CD14-positive monocyte (primary cell): ENCODE measurements around the gene DRAM1. TPM values are rescaled to one million over a fixed set of nuclear protein-coding genes. Genes with fewer than 3 reads are reported as not detected.

Source experiments
- DNase-seq, 3 donors: peaks; one replicate each; pipeline ENCODE4 v3.0.0-alpha.2; 2011 to 2022
- H2AFZ ChIP-seq: 2 replicates; pipeline ENCODE4 v1.6.0; 2012; ENCODE audit warnings: mild to moderate bottlenecking, low read depth, low read length, inconsistent platforms; ENCODE audit not compliant: insufficient read depth, poor library complexity, severe bottlenecking
- H3K27ac ChIP-seq, 2 donors: 1 replicate in 1 of 2; 2 replicates in 1 of 2; pipeline ENCODE4 v1.5.1; 2012 to 2013; ENCODE audit warnings: low read length in 2 of 2, control low read depth in 1 of 2, inconsistent platforms in 1 of 2, low read depth in 1 of 2, mild to moderate bottlenecking in 1 of 2
- H3K27me3 ChIP-seq, 2 donors: one replicate each; pipeline versions ENCODE4 v1.6.0 to v1.6.1; 2011 to 2013; ENCODE audit warnings: low read length in 2 of 2; ENCODE audit not compliant: control insufficient read depth in 2 of 2, insufficient read depth in 2 of 2
- H3K36me3 ChIP-seq, 2 donors: replicated peaks in 1 of 2; 1 replicate in 1 of 2; 2 replicates in 1 of 2; pipeline versions ENCODE4 v1.5.1 to v1.6.1; 2012 to 2013; ENCODE audit warnings: low read length in 2 of 2, control low read depth in 1 of 2, inconsistent platforms in 1 of 2, mild to moderate bottlenecking in 1 of 2; ENCODE audit not compliant: insufficient read depth in 2 of 2, control insufficient read depth in 1 of 2
- H3K4me1 ChIP-seq, 2 donors: 1 replicate in 1 of 2; 2 replicates in 1 of 2; pipeline versions ENCODE4 v1.5.1 to v1.6.1; 2012 to 2013; ENCODE audit warnings: low read length in 2 of 2, control low read depth in 1 of 2, inconsistent platforms in 1 of 2, mild to moderate bottlenecking in 1 of 2, moderate library complexity in 1 of 2; ENCODE audit not compliant: insufficient read depth in 2 of 2, control insufficient read depth in 1 of 2
- H3K4me2 ChIP-seq: replicated peaks from 2 replicates; pipeline ENCODE3; 2012; ENCODE audit warnings: low read length, moderate library complexity, mild to moderate bottlenecking; ENCODE audit not compliant: poor library complexity, severe bottlenecking; ENCODE audit errors: extremely low read depth
- H3K4me3 ChIP-seq, 3 experiments: fragments of 200-600 bp in 1 of 3; sonication (generic) in 1 of 3; replicated peaks in 1 of 3; 1 replicate in 2 of 3; 2 replicates in 1 of 3; pipeline ENCODE4 v1.5.1; 2011 to 2013; ENCODE audit warnings: low read length in 3 of 3, mild to moderate bottlenecking in 3 of 3, control low read depth in 2 of 3, low read depth in 2 of 3, inconsistent platforms in 1 of 3, moderate library complexity in 1 of 3
- H3K79me2 ChIP-seq: 2 replicates; pipeline ENCODE4 v1.6.0; 2012; ENCODE audit warnings: mild to moderate bottlenecking, control low read depth, inconsistent platforms, low read length, moderate library complexity; ENCODE audit not compliant: insufficient read depth
- H3K9ac ChIP-seq: 2 replicates; pipeline ENCODE4 v1.6.0; 2017; ENCODE audit warnings: low read length, mild to moderate bottlenecking; ENCODE audit not compliant: insufficient read depth, poor library complexity, severe bottlenecking
- H3K9me3 ChIP-seq, 2 donors: replicated peaks in 1 of 2; 1 replicate in 1 of 2; 2 replicates in 1 of 2; pipeline versions ENCODE4 v1.5.1 to v1.6.1; 2012 to 2013; ENCODE audit warnings: low read length in 2 of 2, control low read depth in 1 of 2; ENCODE audit not compliant: control insufficient read depth in 1 of 2, insufficient read depth in 1 of 2
- H4K20me1 ChIP-seq: 2 replicates; pipeline ENCODE4 v1.6.0; 2012; ENCODE audit warnings: mild to moderate bottlenecking, low read length, control low read depth, moderate library complexity; ENCODE audit not compliant: insufficient read depth
- H3K27ac Mint-ChIP-seq, 7 donors: one replicate each; pipeline ENCODE4 v1.8.0; 2020; ENCODE audit warnings: mild to moderate bottlenecking in 7 of 7, mixed read lengths in 7 of 7, moderate library complexity in 6 of 7, inconsistent platforms in 2 of 7
- H3K27me3 Mint-ChIP-seq, 3 donors: one replicate each; pipeline ENCODE4 v1.8.0; 2021 to 2022; ENCODE audit warnings: low read depth in 3 of 3, mild to moderate bottlenecking in 3 of 3, mixed read lengths in 3 of 3, moderate library complexity in 3 of 3, inconsistent platforms in 1 of 3
- H3K36me3 Mint-ChIP-seq, 2 donors: one replicate each; pipeline ENCODE4 v1.8.0; 2020; ENCODE audit warnings: mixed read lengths in 2 of 2, inconsistent platforms in 1 of 2, mild to moderate bottlenecking in 1 of 2
- H3K4me1 Mint-ChIP-seq: one replicate; pipeline ENCODE4 v1.8.0; 2020; ENCODE audit warnings: mild to moderate bottlenecking, mixed read lengths
- H3K4me3 Mint-ChIP-seq, 2 donors: one replicate each; pipeline ENCODE4 v1.8.0; 2020; ENCODE audit warnings: mild to moderate bottlenecking in 2 of 2, mixed read lengths in 2 of 2, moderate library complexity in 1 of 2
- H3K9me3 Mint-ChIP-seq, 7 donors: one replicate each; pipeline ENCODE4 v1.8.0; 2020 to 2022; ENCODE audit warnings: mixed read lengths in 7 of 7, mild to moderate bottlenecking in 6 of 7, moderate library complexity in 6 of 7, inconsistent platforms in 2 of 7
- CTCF ChIP-seq: fragments of 200-600 bp; IDR thresholded peaks from one replicate; pipeline ENCODE4 v1.8.0; 2022; ENCODE audit warnings: antibody characterized with exemption, mild to moderate bottlenecking
- WGBS: methylation state at CpG from one replicate; pipeline ENCODE4 v1.1.5; 2013; ENCODE audit warnings: missing lambda C conversion rate; ENCODE audit not compliant: insufficient coverage; 5-methylcytosine and 5-hydroxymethylcytosine counted together
- intact Hi-C, 2 donors: fragments of 100-400 bp; cut with micrococcal nuclease; formaldehyde crosslinking; loops; one replicate each; pipeline versions ENCODE4 v1.15.0 to v1.15.1; 2023
- polyA plus RNA-seq, 3 donors: library from polyadenylated mRNA; depleted of rRNA in 1 of 3; unstranded in 2 of 3; stranded (reverse) in 1 of 3; fragments of 300-500 nt in 2 of 3; fragments of >200 nt in 1 of 3; fragmentation: Illumina TruSeq in 2 of 3; gene quantifications; 1 replicate in 2 of 3; 2 replicates in 1 of 3; pipeline ENCODE4 v1.2.3, GENCODE V29; 2012 to 2021

Gene DRAM1
- polyA plus RNA-seq, 3 donors, result 14.0 to 49.7 (median 43.0) TPM

GRCh38 chr12:101845137-101845711 is 32.2 kb upstream of the DRAM1 start:
- no peak overlapping the region for H3K27ac ChIP-seq
- no peak for DNase-seq
- Mint-ChIP-seq H3K4me1 (peaks cover 10% of the 10 kb centered on the region), H3K9me3 (no peaks in the 10 kb centered on the region), H3K27ac (no peak overlapping the region), H3K27me3 (peaks cover 0 to 2% (median 2%) of the 10 kb centered on the region in 3 donors), H3K36me3 (no peaks in the 10 kb centered on the region), H3K4me3 (no peak overlapping the region)
- no peaks in the 10 kb centered on the region for H3K27me3 ChIP-seq
- H2AFZ ChIP-seq, result no peak overlapping the region
- H3K4me3 ChIP-seq, result no peak overlapping the region
- no peak overlapping the region for H3K4me2 ChIP-seq
- no peaks in the 10 kb centered on the region for H3K79me2 ChIP-seq
- intact Hi-C loops, result loop anchor here in 1 of 2 donors (10.0 kb wide), 1 partner anchor 430 kb away; no protein-coding TSS in a partner anchor
- WGBS, result 94% methylated on average over 3 of the region's 5 CpGs
- H3K4me1 ChIP-seq, result peaks cover 1 to 2% of the 10 kb centered on the region in 2 donors
- H3K36me3 ChIP-seq, result no peaks in the 10 kb centered on the region
- TF ChIP-seq CTCF, result no peak
- no peaks in the 10 kb centered on the region for H4K20me1 ChIP-seq
- H3K9ac ChIP-seq, result no peak overlapping the region
- no peaks in the 10 kb centered on the region for H3K9me3 ChIP-seq

- Histone ChIP-seq H3K27me3 (no peaks in the 10 kb centered on the region), H3K9ac (no peak overlapping the region), H3K9me3 (no peaks in the 10 kb centered on the region), H3K79me2 (no peaks in the 10 kb centered on the region), H2AFZ (no peak overlapping the region), H3K4me1 (peaks cover 11 to 14% of the 10 kb centered on the region in 2 donors), H3K27ac (no peak overlapping the region), H4K20me1 (no peaks in the 10 kb centered on the region), H3K4me3 (no peak overlapping the region), H3K36me3 (no peaks in the 10 kb centered on the region), H3K4me2 (no peak overlapping the region)
- 88% methylated on average over 4 of the region's 5 CpGs for WGBS
- TF ChIP-seq CTCF, result no peak
- Mint-ChIP-seq H3K27me3 (peaks cover 0 to 2% (median 0%) of the 10 kb centered on the region in 3 donors), H3K4me3 (no peak overlapping the region), H3K4me1 (peaks cover 21% of the 10 kb centered on the region), H3K36me3 (no peaks in the 10 kb centered on the region), H3K9me3 (no peaks in the 10 kb centered on the region), H3K27ac (no peak overlapping the region)
- intact Hi-C loops, result loop anchor here in 1 of 2 donors (10.0 kb wide), 1 partner anchor 433 kb away; no protein-coding TSS in a partner anchor
- DNase-seq, result no peak
Observed at GRCh38 chr12:101847325-101847724, 30.1 kb upstream of the DRAM1 start.
